NCI-H146 treated with DMSO at 0.1 percent for 48 hours (cell line): Measurements from ENCODE around the gene ACAP3.
"Not testable (repeated sequence)": the region's sequence is repeated elsewhere in the genome, so short reads cannot be mapped to it uniquely, and the experiment has no call there.

Experiments
- DNase-seq: peaks from one replicate; lab custom pipeline; 2025; ENCODE audit not compliant: unreplicated experiment; lab: John Stamatoyannopoulos, UW

Gene ACAP3

GRCh38 chr1:1330366-1331067 lies 22.8 kb upstream of the ACAP3 start:
- DNase-seq: no peak

- DNase-seq: no peak
Measured at GRCh38 chr1:1329304-1330210, 21.8 kb upstream of the ACAP3 start.

DNA sequence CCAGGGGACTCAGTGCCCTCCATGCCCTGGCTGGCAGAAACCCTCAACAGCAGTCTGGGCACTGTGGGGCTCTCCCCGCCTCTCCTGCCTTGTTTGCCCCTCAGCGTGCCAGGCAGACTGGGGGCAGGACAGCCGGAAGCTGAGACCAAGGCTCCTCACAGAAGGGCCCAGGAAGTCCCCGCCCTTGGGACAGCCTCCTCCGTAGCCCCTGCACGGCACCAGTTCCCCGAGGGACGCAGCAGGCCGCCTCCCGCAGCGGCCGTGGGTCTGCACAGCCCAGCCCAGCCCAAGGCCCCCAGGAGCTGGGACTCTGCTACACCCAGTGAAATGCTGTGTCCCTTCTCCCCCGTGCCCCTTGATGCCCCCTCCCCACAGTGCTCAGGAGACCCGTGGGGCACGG lies 20.5 kb upstream of the ACAP3 start:
- DNase-seq: no peak

- DNase-seq: no peak
Measured at GRCh38 chr1:1327291-1327690, 19.6 kb upstream of the ACAP3 start.

DNA sequence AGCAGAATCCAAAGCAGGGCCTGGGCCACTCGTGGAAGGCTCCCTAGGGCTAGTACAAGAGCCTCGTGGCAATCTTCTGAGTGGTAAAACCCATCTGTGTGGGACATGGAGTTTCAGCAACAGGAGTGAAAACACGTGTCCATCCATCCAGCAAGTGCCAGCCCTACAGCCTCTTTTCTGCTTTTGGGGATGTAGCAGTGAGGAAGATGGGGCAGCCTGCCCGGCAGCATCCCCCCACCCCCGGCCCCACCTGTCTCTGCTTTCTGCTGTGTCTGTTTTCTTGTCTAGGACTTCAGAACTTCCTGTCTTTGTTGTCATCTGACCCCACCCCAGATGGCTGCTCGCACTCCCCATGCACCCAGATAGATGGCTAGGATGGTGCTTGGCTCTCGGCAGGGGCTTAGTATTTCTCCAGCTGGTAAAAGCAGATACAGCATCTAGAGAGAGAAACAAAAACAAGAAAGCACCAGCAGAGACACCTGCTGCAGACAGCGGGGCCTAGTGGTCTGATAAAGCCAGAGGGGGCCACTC lies 18.4 kb upstream of the ACAP3 start:
- DNase-seq: no peak

GRCh38 chr1:1325288-1326074 lies 17.8 kb upstream of the ACAP3 start:
- no peak for DNase-seq

DNA sequence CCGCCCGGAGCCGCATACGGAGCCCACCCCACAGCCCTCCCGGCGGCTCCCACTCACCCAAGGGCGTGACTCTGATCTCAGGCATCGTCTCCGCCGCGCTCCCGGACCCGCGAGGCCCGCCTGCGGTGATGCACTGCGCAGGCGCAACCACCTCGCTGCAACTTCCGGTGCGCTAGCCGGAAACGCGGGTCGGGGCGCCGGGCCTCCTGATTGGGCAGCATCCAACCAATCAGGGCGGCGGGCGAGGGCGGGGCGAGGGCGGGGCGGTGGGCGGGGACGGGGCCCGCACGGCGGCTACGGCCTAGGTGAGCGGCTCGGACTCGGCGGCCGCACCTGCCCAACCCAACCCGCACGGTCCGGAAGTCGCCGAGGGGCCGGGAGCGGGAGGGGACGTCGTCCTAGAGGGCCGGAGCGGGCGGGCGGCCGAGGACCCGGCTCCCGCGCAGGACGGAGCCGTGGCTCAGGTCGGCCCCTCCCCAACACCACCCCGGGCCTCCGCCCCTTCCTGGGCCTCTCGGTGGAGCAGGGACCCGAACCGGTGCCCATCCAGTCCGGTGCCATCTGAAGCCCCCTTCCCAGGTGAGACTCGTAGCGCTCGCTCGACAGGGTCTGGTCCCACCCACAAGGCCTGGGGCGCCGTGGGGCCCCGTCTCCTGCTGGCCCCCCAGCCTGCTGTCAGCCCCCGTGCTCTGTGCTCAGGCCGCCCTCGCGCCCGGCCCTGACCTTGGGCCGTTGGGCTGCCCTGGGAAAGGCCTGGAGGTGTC lies 17.0 kb upstream of the ACAP3 start, which contains the start of the genes CPTP and INTS11:
Gene CPTP (plus strand): TSS at position 279 of the 764 bp plus-strand sequence. CDS start 2,109 bp downstream, outside the sequence.
Gene INTS11 (minus strand): TSS at position 137 of the 764 bp plus-strand sequence. CDS start 52 bp downstream, at position 85.
- peak; percentile 28 for DNase-seq

GRCh38 chr1:1324084-1324523 lies 16.4 kb upstream of the ACAP3 start:
- DNase-seq: no peak

DNA sequence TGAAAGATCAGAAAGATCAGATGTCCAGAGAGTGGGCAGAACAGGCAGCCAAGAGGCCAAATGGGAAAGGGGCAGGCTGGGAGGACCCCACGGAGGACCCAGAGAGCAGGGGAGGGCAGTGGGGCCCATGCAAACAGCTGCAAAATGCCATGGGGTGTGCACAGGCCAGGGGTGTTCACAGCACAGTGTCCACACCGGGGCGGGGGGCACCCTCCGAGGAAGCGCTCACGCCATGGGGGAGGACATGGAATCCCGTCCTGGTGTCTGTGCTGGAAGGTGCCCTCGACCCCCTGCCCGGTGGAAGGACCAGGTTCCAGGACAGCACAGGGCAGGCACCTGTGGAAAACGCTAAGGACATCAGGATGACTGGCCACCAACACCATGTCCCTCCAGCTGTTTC lies 15.2 kb upstream of the ACAP3 start:
- DNase-seq: no peak

DNA sequence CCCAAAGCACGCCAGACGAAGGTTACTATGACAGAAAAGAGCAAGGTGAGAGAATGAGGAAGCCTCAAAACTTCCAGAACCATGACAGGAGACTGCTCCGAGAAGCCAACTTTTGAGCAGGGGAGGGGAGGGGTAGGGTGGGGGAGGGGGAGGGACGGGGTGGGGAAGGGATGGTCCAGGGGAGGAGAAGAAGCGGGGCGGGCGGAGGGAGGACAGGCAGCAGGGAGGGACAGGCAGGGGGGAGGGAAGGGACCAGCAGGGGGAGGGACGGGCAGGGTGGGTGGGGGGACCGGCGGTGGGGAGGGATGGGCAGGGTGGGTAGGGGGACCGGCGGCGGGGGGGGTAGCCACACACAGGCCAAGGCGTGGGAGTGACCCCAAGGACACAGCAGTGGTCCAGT lies 14.7 kb upstream of the ACAP3 start:
- DNase-seq: no peak

GRCh38 chr1:1321477-1321876 lies 13.7 kb upstream of the ACAP3 start:
- no peak for DNase-seq

DNA sequence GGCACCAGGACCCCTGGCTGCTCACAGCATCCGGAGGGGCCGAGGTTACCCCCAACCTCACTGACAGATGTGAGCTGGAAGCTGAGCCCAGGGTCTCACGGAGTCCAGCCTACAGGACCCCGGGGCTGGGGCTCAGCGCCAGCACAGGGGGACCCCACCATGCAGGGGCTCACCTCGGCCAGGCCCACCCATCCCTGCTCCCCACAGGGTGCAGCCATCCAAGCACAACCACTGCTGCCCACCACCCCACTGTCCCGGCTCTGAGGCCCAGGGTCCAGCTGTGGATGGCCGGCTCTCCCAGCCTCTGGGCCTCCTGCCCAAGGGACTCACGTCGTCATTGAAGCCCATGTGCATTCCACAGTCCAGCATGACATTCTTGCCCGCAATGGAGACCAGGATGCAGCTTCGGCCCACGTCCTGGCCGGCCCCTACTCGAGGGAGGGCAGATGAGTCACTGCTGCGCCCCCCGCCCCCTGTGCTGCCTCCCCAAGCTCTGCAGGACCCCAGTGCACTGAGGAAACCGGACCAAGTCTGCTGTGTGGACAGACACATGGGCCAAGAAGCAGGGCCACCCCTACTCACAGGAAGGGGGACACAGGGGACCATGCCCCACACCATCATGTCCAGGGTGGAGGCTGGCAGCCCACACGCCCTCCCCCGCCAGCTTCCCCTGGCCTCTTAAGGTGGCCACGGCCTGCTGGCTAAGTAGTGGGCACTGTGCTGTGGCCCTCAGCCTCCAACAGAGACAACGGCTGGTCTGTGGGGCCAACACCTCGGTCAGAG lies 13.1 kb upstream of the ACAP3 start:
- no peak for DNase-seq

GRCh38 chr1:1319646-1319941 lies 11.9 kb upstream of the ACAP3 start:
- no peak for DNase-seq

DNA sequence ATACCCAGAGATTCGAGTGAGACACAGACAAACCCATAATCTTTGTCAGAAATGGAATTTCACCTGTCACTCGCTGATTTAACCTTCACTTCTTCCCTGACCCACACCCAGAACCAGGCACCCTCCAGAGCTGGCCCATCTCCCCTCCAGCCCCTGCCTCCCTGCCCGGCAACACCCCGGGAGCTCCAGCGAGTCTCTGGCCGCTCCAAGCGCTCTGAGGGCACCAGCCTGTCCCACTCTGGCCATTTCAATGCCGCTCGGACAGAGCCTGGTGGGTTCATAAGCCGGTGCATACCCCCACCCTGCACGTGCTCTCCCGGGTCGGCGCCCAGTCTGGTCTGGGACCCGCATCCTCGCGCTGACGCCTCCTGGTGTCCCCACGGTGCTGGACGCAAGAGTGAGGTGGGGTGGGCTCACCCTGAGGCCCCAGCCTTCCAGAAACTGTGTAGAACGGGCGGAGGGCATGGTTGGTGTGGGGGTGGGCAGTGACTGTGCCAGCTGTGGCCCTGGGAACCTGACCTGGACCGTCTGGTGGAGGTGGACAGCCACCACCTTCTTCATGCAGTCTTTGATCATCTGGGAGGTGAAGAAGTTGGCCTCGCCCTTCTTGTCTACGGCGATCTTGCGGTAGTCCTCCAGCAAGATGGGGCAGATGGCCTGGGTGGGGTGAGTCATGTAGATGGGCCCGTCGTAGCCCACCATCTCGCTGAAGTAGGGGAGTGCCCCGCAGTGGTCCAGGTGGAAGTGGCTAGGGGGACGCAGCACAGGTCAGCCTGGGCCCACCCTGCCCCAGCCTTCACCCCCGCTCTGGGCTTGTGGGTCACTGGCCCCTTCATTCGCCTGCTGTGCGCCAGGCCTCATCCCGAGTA lies 11.3 kb upstream of the ACAP3 start:
- no peak for DNase-seq

- DNase-seq: no peak
Measured at GRCh38 chr1:1318131-1318652, 10.5 kb upstream of the ACAP3 start.

GRCh38 chr1:1317420-1317819 lies 9.7 kb upstream of the ACAP3 start:
- DNase-seq: no peak

DNA sequence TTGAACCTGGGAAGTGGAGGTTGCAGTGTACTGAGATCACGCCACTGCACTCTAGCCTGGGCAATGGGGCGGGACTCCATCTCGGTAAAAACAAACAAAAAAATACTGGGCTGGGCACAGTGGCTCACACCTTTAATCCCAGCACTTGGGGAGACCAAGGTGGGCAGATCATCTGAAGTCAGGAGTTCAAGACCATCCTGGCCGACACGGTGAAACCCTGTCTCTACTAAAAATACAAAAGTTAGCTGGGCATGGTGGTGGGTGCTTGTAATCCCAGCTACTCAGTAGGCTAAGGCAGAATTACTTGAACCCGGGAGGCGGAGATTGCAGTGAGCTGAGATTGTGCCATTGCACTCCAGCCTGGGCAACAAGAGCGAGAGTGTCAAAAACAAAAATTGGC lies 8.5 kb upstream of the ACAP3 start:
- DNase-seq: not testable (repeated sequence)

- no peak for DNase-seq
Measured at GRCh38 chr1:1315435-1315954, 7.8 kb upstream of the ACAP3 start.
